D721Med (cell line): Measurements from ENCODE around the gene LNP1.
"Not testable (repeated sequence)": the region's sequence is repeated elsewhere in the genome, so short reads cannot be mapped to it uniquely, and the experiment has no call there.

ENCODE experiments used
- DNase-seq: peaks from one replicate; pipeline ENCODE4 v3.0.0; 2011; ENCODE audit warnings: low spot score; ENCODE audit not compliant: insufficient read length
- FAIRE-seq: peaks from 2 replicates; lab custom pipeline; 2011; peaks lifted over from hg19 to GRCh38; lab: Jason Lieb, UNC
- CTCF ChIP-seq: IDR thresholded peaks from 2 replicates; pipeline ENCODE4 v1.5.1; 2012; ENCODE audit warnings: mild to moderate bottlenecking, control low read depth; ENCODE audit not compliant: insufficient read depth; ENCODE audit errors: missing control alignments

Gene LNP1

DNA sequence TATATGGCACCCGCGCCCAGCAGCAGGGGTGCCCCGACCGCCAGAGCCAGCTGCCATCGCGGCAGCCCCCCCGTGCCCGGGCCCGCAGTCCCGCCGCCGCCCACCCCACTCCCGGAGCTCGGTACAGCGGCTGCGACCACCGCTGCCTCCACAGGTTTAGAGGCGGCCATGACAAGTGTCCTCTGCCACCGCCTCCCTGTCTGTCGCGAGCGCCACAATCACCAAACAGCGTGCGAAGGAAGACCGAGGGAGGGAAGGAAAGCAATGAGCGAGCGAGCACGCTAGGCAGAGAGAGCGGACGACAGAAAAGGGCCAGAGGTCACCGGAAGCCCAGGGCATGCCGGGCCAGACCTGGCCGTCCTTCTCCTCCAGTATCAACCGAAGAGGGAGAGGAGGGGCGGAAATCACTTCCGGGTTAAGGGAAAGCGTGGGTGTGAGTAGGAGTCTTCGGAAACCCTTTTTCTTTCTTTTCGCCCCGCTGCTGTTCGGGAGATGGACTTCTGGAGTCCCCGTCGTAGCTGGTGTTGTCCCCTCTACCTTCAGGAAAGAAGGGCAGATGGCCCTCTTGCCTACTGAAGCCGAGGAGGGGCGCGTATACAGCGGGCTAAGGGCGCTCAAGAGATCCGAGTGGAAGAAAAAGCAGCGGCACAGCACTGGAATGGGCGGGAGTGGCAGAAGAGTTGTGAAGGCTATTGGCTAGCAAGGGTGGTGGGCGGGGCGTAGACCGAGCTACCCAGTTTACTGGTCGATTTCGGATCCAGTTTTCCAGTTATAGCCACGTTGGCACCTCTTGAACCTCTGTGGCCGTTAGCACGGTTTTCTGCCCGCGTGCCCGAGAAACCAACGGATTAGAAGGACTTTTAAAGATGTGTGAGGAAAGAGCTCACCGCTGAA is at the start of gene LNP1, which contains the start of gene TOMM70:
Gene LNP1 (plus strand): TSS at position 760 of the 894 bp plus-strand sequence. CDS start 28,191 bp downstream, outside the sequence.
Gene TOMM70 (minus strand): TSS at position 310 of the 894 bp plus-strand sequence. CDS start 140 bp downstream, at position 170.
- no peak for TF ChIP-seq CTCF
- DNase-seq (no peak), FAIRE-seq (no peak)

GRCh38 chr3:100351770-100352169 is 49.6 kb upstream of the LNP1 start:
- FAIRE-seq, DNase-seq: not testable (repeated sequence)

- FAIRE-seq, result no peak
- TF ChIP-seq CTCF, result no peak
- DNase-seq, result no peak
Observed at GRCh38 chr3:100352296-100353231, 48.8 kb upstream of the LNP1 start.

GRCh38 chr3:100354850-100355249 is 46.5 kb upstream of the LNP1 start:
- DNase-seq (no peak), FAIRE-seq (no peak)
- no peak for TF ChIP-seq CTCF

DNA sequence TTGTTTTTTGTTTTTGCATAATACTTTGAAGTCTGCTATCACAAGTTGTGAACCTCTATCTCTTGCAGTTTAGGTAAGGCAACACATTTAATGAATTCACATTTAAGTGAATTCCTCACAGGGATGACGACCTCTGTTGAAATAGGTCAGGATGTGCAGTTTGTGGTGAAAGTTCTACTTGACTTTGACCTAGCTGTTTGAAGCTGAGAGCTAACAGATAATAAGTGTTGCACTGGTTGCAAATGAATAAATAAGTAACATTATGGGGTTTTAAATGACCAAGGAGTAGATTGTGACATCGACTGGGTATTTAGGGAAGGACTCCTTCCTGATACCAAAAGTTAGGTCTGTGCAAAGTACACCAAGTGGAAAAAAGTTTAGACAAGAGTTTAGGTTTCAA is 42.9 kb upstream of the LNP1 start:
- DNase-seq (no peak), FAIRE-seq (no peak)
- no peak for TF ChIP-seq CTCF

GRCh38 chr3:100359035-100359434 is 42.3 kb upstream of the LNP1 start:
- no peak for DNase-seq
- no peak for TF ChIP-seq CTCF
- FAIRE-seq, result no peak

DNA sequence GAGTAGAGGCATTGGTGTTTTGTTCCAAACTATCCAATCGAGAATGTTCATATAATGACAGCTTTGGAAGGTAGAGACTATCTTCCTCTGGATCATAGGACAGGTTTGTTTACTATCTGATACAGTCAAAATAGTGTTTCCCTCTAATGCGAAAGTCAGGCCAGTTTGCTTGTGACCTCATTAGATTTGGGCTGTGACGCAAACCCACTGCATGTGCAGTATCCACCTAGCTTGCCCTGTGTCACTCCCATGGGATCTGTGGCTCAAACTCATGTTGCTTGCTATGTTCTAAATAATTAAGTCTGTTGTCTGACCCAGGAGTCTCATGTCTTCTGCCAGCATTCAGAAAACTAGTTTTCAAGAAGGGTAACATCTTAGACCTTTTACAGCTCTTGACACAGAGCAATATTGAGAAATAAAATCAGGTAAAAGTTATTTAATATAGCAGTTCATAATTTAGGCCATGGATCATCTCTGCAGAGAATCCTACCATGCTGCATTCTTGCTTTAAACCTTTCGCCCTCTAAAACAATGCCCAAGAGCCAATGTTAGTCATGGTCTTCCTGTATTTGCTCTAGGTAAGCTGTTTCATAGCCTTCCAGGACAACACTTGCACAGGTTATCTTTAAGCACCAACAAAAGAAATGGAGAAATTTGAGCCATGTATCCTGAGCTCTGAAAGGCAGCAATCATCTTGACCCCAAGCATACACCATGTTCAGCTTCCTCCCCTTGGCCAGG is 40.4 kb upstream of the LNP1 start:
- TF ChIP-seq CTCF, result no peak

More for the DNA sequence above, 40.4 kb upstream of the LNP1 start:
- DNase-seq (no peak), FAIRE-seq (no peak)
